Cardiac muscle cell (in vitro differentiated cells and primary cell): ENCODE results near the gene MMP2. TPM values are rescaled to one million over a fixed set of nuclear protein-coding genes. Genes with fewer than 3 reads are reported as not detected.

Source experiments
- DNase-seq, 2 donors: peaks; one replicate each; pipeline versions ENCODE4 v3.0.0 to v3.0.0-alpha.2; 2010 to 2017; ENCODE audit warnings: low read depth in 1 of 2, low spot score in 1 of 2
- H3K27ac ChIP-seq: fragments of 200-600 bp; sonication (generic); 2 replicates; pipeline ENCODE4 v1.5.1; 2016
- H3K27me3 ChIP-seq: fragments of 200-600 bp; sonication (generic); 2 replicates; pipeline ENCODE4 v1.6.0; 2016; ENCODE audit warnings: control low read depth
- H3K36me3 ChIP-seq: fragments of 200-600 bp; sonication (generic); 2 replicates; pipeline ENCODE4 v1.5.1; 2016; ENCODE audit warnings: control low read depth
- H3K4me1 ChIP-seq: fragments of 200-600 bp; sonication (generic); 2 replicates; pipeline ENCODE4 v1.8.1; 2017; ENCODE audit warnings: low read depth, mild to moderate bottlenecking, mixed run types
- H3K4me3 ChIP-seq: fragments of 200-600 bp; sonication (generic); 2 replicates; pipeline ENCODE4 v1.5.1; 2016; ENCODE audit warnings: mild to moderate bottlenecking
- H3K9me3 ChIP-seq: fragments of 200-600 bp; sonication (generic); 2 replicates; pipeline ENCODE4 v1.5.1; 2017; ENCODE audit warnings: low read depth, mild to moderate bottlenecking, control low read depth
- CTCF ChIP-seq: IDR thresholded peaks from 2 replicates; pipeline ENCODE4 v1.5.1; 2012; ENCODE audit warnings: low read depth, mild to moderate bottlenecking, low read length
- polyA plus RNA-seq: library from polyadenylated mRNA; unstranded; fragments of >200 nt; fragmentation: Nextera tagmentation; extraction: Ambion mirVana; gene quantifications from 2 replicates; pipeline ENCODE4 v1.2.1, GENCODE V29; 2016
- total RNA-seq: library from RNA; depleted of rRNA; stranded (reverse); fragments of >200 nt; gene quantifications from 2 replicates; pipeline ENCODE4 v1.2.3, GENCODE V29; 2016

Gene MMP2
- total and polyA plus RNA-seq, 2 experiments from 2014 or later, result 39.9 to 44.3 TPM

GRCh38 chr16:55499281-55499680, 20.3 kb downstream of the MMP2 start:
- no peak for TF ChIP-seq CTCF
- no peaks in the 10 kb centered on the region for H3K9me3 ChIP-seq
- peaks cover 31% of the 10 kb centered on the region for H3K4me1 ChIP-seq
- H3K4me3 ChIP-seq, result no peak overlapping the region
- peak overlapping the region; percentile 68 for H3K27ac ChIP-seq
- no peaks in the 10 kb centered on the region for H3K36me3 ChIP-seq
- no peaks in the 10 kb centered on the region for H3K27me3 ChIP-seq
- no peak for DNase-seq

GRCh38 chr16:55499951-55500529, 21.0 kb downstream of the MMP2 start:
- no peak for TF ChIP-seq CTCF
- Histone ChIP-seq H3K9me3 (no peaks in the 10 kb centered on the region), H3K4me1 (peaks cover 31% of the 10 kb centered on the region), H3K36me3 (no peaks in the 10 kb centered on the region), H3K27ac (peak overlapping the region; percentile 68), H3K27me3 (no peaks in the 10 kb centered on the region), H3K4me3 (no peak overlapping the region)
- DNase-seq, result peak; percentile 32 to 97

GRCh38 chr16:55500530-55501011, 21.6 kb downstream of the MMP2 start:
- TF ChIP-seq CTCF, result no peak
- Histone ChIP-seq H3K4me3 (no peak overlapping the region), H3K36me3 (no peaks in the 10 kb centered on the region), H3K27me3 (no peaks in the 10 kb centered on the region), H3K9me3 (no peaks in the 10 kb centered on the region), H3K4me1 (peaks cover 31% of the 10 kb centered on the region), H3K27ac (peak overlapping the region; percentile 68)
- peak; percentile 59 to 60 for DNase-seq

GRCh38 chr16:55501549-55502322, 22.7 kb downstream of the MMP2 start:
- Histone ChIP-seq H3K27me3 (no peaks in the 10 kb centered on the region), H3K36me3 (no peaks in the 10 kb centered on the region), H3K4me3 (no peak overlapping the region), H3K9me3 (no peaks in the 10 kb centered on the region), H3K4me1 (peaks cover 31% of the 10 kb centered on the region), H3K27ac (peak overlapping the region; percentile 79)
- peak; percentile 56 for TF ChIP-seq CTCF
- peak in 1 of 2 donors; percentile 28 for DNase-seq

GRCh38 chr16:55502801-55503366, 23.9 kb downstream of the MMP2 start:
- Histone ChIP-seq H3K36me3 (no peaks in the 10 kb centered on the region), H3K9me3 (no peaks in the 10 kb centered on the region), H3K4me1 (peaks cover 31% of the 10 kb centered on the region), H3K27me3 (no peaks in the 10 kb centered on the region), H3K27ac (peak overlapping the region; percentile 79), H3K4me3 (no peak overlapping the region)
- peak; percentile 34 for TF ChIP-seq CTCF
- DNase-seq, result peak; percentile 78 to 98
